IMR-90 (cell line): ENCODE measurements around the gene TBC1D22B. TPM values are rescaled to one million over a fixed set of nuclear protein-coding genes. Genes with fewer than 3 reads are reported as not detected.

Experiments
- ATAC-seq: fragments of 200-7000 bp; cut with Tn5 transposase; 2 replicates; pipeline ENCODE4 v1.9.1; 2020; ENCODE audit warnings: low read depth, mild to moderate bottlenecking, moderate library complexity
- BruUV-seq: library from RNA; stranded (reverse); fragments of 400-500 nt; replicated peaks from 2 replicates; lab custom pipeline; 2021; lab: Mats Ljungman, UMichigan
- CTCF ChIA-PET: fragments of 300-600 bp; formaldehyde crosslinking; extraction: SDS; loops from one replicate; lab custom pipeline; 2021; ENCODE audit warnings: antibody characterized with exemption; lab: Yijun Ruan, JAX
- POLR2A ChIA-PET: fragments of 300-600 bp; sonication (Branson Sonifier 250); formaldehyde crosslinking; loops from one replicate; lab custom pipeline; 2022; ENCODE audit warnings: antibody characterized with exemption; ENCODE audit not compliant: unreplicated experiment; lab: Charles Lee
- DNase-seq: peaks from one replicate; pipeline ENCODE4 v3.0.0; 2013
- H2AFZ ChIP-seq: replicated peaks from 2 replicates; pipeline ENCODE3; 2013; ENCODE audit warnings: low read length, mild to moderate bottlenecking; ENCODE audit not compliant: poor library complexity
- H2AK5ac ChIP-seq: 2 replicates; pipeline ENCODE4 v1.6.1; 2013; ENCODE audit warnings: low read depth, low read length, inconsistent platforms
- H2AK9ac ChIP-seq: replicated peaks from 2 replicates; pipeline ENCODE3; 2013; ENCODE audit warnings: mild to moderate bottlenecking, low read depth, low read length, moderate library complexity; ENCODE audit not compliant: poor library complexity
- H2BK120ac ChIP-seq: 2 replicates; pipeline ENCODE4 v1.6.1; 2013; ENCODE audit warnings: low read depth, low read length, inconsistent platforms
- H2BK15ac ChIP-seq: 3 replicates; pipeline ENCODE4 v1.6.1; 2013; ENCODE audit warnings: low read depth, low read length, inconsistent platforms
- H2BK20ac ChIP-seq: 2 replicates; pipeline ENCODE4 v1.6.1; 2013; ENCODE audit warnings: low read depth, mild to moderate bottlenecking, inconsistent platforms, low read length, moderate library complexity
- H2BK5ac ChIP-seq: 2 replicates; pipeline ENCODE4 v1.6.1; 2013; ENCODE audit warnings: mild to moderate bottlenecking, low read depth, low read length, inconsistent platforms; ENCODE audit not compliant: poor library complexity, severe bottlenecking
- H3K14ac ChIP-seq: replicated peaks from 2 replicates; pipeline ENCODE4 v1.6.1; 2013; ENCODE audit warnings: low read depth, low read length, inconsistent platforms
- H3K18ac ChIP-seq: 2 replicates; pipeline ENCODE4 v1.6.1; 2013; ENCODE audit warnings: low read depth, low read length, control low read depth
- H3K23ac ChIP-seq: 2 replicates; pipeline ENCODE4 v1.6.1; 2013; ENCODE audit warnings: low read depth, low read length, inconsistent platforms
- H3K27ac ChIP-seq: 2 replicates; pipeline ENCODE4 v1.5.1; 2013; ENCODE audit warnings: mild to moderate bottlenecking, control low read depth, low read length; ENCODE audit not compliant: insufficient read depth
- H3K27me3 ChIP-seq: 2 replicates; pipeline ENCODE4 v1.6.1; 2013; ENCODE audit warnings: low read length; ENCODE audit not compliant: control insufficient read depth, insufficient read depth
- H3K36me3 ChIP-seq: 2 replicates; pipeline ENCODE4 v1.6.1; 2013; ENCODE audit warnings: low read length, mixed read lengths; ENCODE audit not compliant: control insufficient read depth, insufficient read depth
- H3K4ac ChIP-seq: 2 replicates; pipeline ENCODE4 v1.6.1; 2013; ENCODE audit warnings: low read depth, low read length, inconsistent platforms
- H3K4me1 ChIP-seq: 2 replicates; pipeline ENCODE4 v1.6.1; 2013; ENCODE audit warnings: low read length, mixed read lengths; ENCODE audit not compliant: control insufficient read depth, insufficient read depth
- H3K4me2 ChIP-seq: 2 replicates; pipeline ENCODE4 v1.6.1; 2013; ENCODE audit warnings: low read depth, mild to moderate bottlenecking, control low read depth, low read length, moderate library complexity
- H3K4me3 ChIP-seq: 2 replicates; pipeline ENCODE4 v1.5.1; 2013; ENCODE audit warnings: low read depth, mild to moderate bottlenecking, control low read depth, low read length, moderate library complexity; ENCODE audit not compliant: insufficient read depth
- H3K56ac ChIP-seq: 2 replicates; pipeline ENCODE4 v1.6.1; 2013; ENCODE audit warnings: low read length, inconsistent platforms; ENCODE audit not compliant: insufficient read depth; ENCODE audit errors: extremely low read depth
- H3K79me1 ChIP-seq, 2 experiments: 2 replicates each; pipeline ENCODE4 v1.6.1; 2013; ENCODE audit warnings: low read length in 2 of 2, inconsistent platforms in 1 of 2, low read depth in 1 of 2
- H3K9ac ChIP-seq: 2 replicates; pipeline ENCODE4 v1.6.1; 2013; ENCODE audit warnings: low read depth, low read length, control low read depth
- H3K9me1 ChIP-seq: 2 replicates; pipeline ENCODE4 v1.6.1; 2013; ENCODE audit warnings: low read length, inconsistent platforms; ENCODE audit not compliant: insufficient read depth
- H3K9me3 ChIP-seq: 2 replicates; pipeline ENCODE4 v1.6.1; 2013; ENCODE audit warnings: low read length; ENCODE audit not compliant: control insufficient read depth, insufficient read depth
- H4K20me1 ChIP-seq: 2 replicates; pipeline ENCODE4 v1.6.1; 2013; ENCODE audit warnings: low read length, inconsistent platforms; ENCODE audit not compliant: insufficient read depth
- H4K5ac ChIP-seq: 2 replicates; pipeline ENCODE4 v1.6.1; 2013; ENCODE audit warnings: mild to moderate bottlenecking, low read depth, low read length, control low read depth
- H4K8ac ChIP-seq, 2 experiments: 2 replicates each; pipeline ENCODE4 v1.6.1; 2013; ENCODE audit warnings: low read depth in 2 of 2, low read length in 2 of 2, control low read depth in 1 of 2, inconsistent platforms in 1 of 2
- H4K91ac ChIP-seq: 2 replicates; pipeline ENCODE4 v1.6.1; 2013; ENCODE audit warnings: low read depth, low read length, inconsistent platforms; ENCODE audit not compliant: insufficient read depth
- BHLHE40 ChIP-seq: fragments of 150-350 bp; IDR thresholded peaks from 2 replicates; pipeline ENCODE4 v1.6.1; 2016; ENCODE audit warnings: mild to moderate bottlenecking, low read depth, low read length
- CEBPB ChIP-seq: IDR thresholded peaks from 2 replicates; pipeline ENCODE4 v1.6.1; 2012; ENCODE audit warnings: low read depth, low read length, improper control_type of control experiment
- CHD1 ChIP-seq: IDR thresholded peaks from 2 replicates; pipeline ENCODE4 v1.6.1; 2012; ENCODE audit warnings: low read depth, low read length, improper control_type of control experiment
- CTCF ChIP-seq: conservative IDR thresholded peaks from 2 replicates; pipeline ENCODE4 v1.5.1; 2012; ENCODE audit warnings: mild to moderate bottlenecking, low read depth, low read length, improper control_type of control experiment
- ELK1 ChIP-seq: fragments of 150-350 bp; IDR thresholded peaks from 2 replicates; pipeline ENCODE4 v1.6.1; 2016; ENCODE audit warnings: low read depth, mild to moderate bottlenecking, low read length, moderate library complexity, borderline replicate concordance
- FOS ChIP-seq: fragments of 150-350 bp; IDR thresholded peaks from 2 replicates; pipeline ENCODE4 v1.6.1; 2016; ENCODE audit warnings: low read depth, low read length
- MAFK ChIP-seq: IDR thresholded peaks from 2 replicates; pipeline ENCODE4 v1.6.1; 2012; ENCODE audit warnings: low read depth, low read length, improper control_type of control experiment
- MAZ ChIP-seq: IDR thresholded peaks from 2 replicates; pipeline ENCODE4 v1.6.1; 2012; ENCODE audit warnings: low read depth, mild to moderate bottlenecking, low read length, improper control_type of control experiment, moderate library complexity, borderline replicate concordance
- MXI1 ChIP-seq: IDR thresholded peaks from 2 replicates; pipeline ENCODE4 v1.6.1; 2012; ENCODE audit warnings: low read depth, mild to moderate bottlenecking, low read length, moderate library complexity, borderline replicate concordance
- NFE2L2 ChIP-seq: fragments of 150-350 bp; IDR thresholded peaks from 2 replicates; pipeline ENCODE4 v1.6.1; 2016; ENCODE audit warnings: low read depth, mild to moderate bottlenecking, low read length
- POLR2A ChIP-seq: IDR thresholded peaks from 2 replicates; pipeline ENCODE4 v1.6.1; 2012; ENCODE audit warnings: mild to moderate bottlenecking, low read depth, low read length
- RAD21 ChIP-seq: IDR thresholded peaks from 2 replicates; pipeline ENCODE4 v1.6.1; 2012; ENCODE audit warnings: low read length, improper control_type of control experiment
- RCOR1 ChIP-seq: IDR thresholded peaks from 2 replicates; pipeline ENCODE4 v1.6.1; 2012; ENCODE audit warnings: mild to moderate bottlenecking, low read length, improper control_type of control experiment; ENCODE audit not compliant: insufficient replicate concordance
- RFX5 ChIP-seq: IDR thresholded peaks from 2 replicates; pipeline ENCODE4 v1.8.0; 2012; ENCODE audit warnings: low read depth, mild to moderate bottlenecking, low read length, moderate library complexity
- SMC3 ChIP-seq: fragments of 150-350 bp; IDR thresholded peaks from 2 replicates; pipeline ENCODE4 v1.6.1; 2016; ENCODE audit warnings: low read depth, mild to moderate bottlenecking, antibody characterized with exemption, low read length, moderate library complexity
- USF2 ChIP-seq: fragments of 150-350 bp; IDR thresholded peaks from 2 replicates; pipeline ENCODE4 v1.6.1; 2017; ENCODE audit warnings: mild to moderate bottlenecking, antibody characterized with exemption, low read length, low read depth
- dilution Hi-C: fragments of 300-500 bp; cut with HindIII; formaldehyde crosslinking; loops from one replicate; pipeline ENCODE4 v1.14.3; 2018; ENCODE audit warnings: low sequenced_read_pairs; ENCODE audit not compliant: unreplicated experiment
- in situ Hi-C: fragments of 300-500 bp; cut with MboI; formaldehyde crosslinking; loops from 3 replicates; pipeline ENCODE4 v1.14.3; 2019; ENCODE audit warnings: low sequenced_read_pairs, inconsistent platforms, mixed read lengths
- intact Hi-C: fragments of 100-400 bp; cut with micrococcal nuclease; formaldehyde crosslinking; loops from 2 replicates; pipeline ENCODE4 v1.10.0; 2022
- polyA plus RNA-seq, 3 experiments: library from polyadenylated mRNA; depleted of rRNA; stranded (reverse); fragments of >200 nt; gene quantifications; 2 replicates each; pipeline ENCODE4 v1.2.3, GENCODE V29; 2012; ENCODE audit warnings: low replicate concordance in 1 of 3
- total RNA-seq: library from RNA; depleted of rRNA; stranded (reverse); fragments of >200 nt; gene quantifications from 2 replicates; pipeline ENCODE4 v1.2.3, GENCODE V29; 2012

TBC1D22B gene
- total and polyA plus RNA-seq, 2 of the 4 experiments (the other 2 are of a cell fraction): 6.6 to 7.5 TPM

GRCh38 chr6:37375376-37375775 lies 117.8 kb downstream of the TBC1D22B start:
- in situ Hi-C loops: no loop called here
- Histone ChIP-seq H3K4me1 (peaks cover 6% of the 10 kb centered on the region; the same call in 1 of the 2 replicates), H3K56ac (no peak overlapping the region), H3K9me1 (0 out of 2 replicates have a peak, but pooled peaks cover 5% of the 10 kb centered on the region), H4K20me1 (peaks cover 6% of the 10 kb centered on the region; the same call in 1 of the 2 replicates), H2AK5ac (no peak overlapping the region), H3K18ac (no peak overlapping the region), H3K4me3 (no peak overlapping the region), H3K9ac (no peak overlapping the region), H2AK9ac (no peak overlapping the region), H2AFZ (no peak overlapping the region), H3K23ac (no peak overlapping the region), H4K8ac (no peak overlapping the region), H3K9me3 (no peaks in the 10 kb centered on the region), H3K14ac (no peak overlapping the region), H3K4ac (no peak overlapping the region), H2BK15ac (no peak overlapping the region), H3K27ac (no peak overlapping the region), H4K5ac (no peak overlapping the region), H3K4me2 (no peak overlapping the region), H3K27me3 (no peaks in the 10 kb centered on the region), H2BK20ac (no peak overlapping the region), H4K91ac (no peak overlapping the region), H3K79me1 (peaks cover 25 to 28% of the 10 kb centered on the region in 2 experiments), H3K36me3 (peaks cover 26% of the 10 kb centered on the region), H2BK5ac (no peak overlapping the region), H2BK120ac (no peak overlapping the region)
- CTCF ChIA-PET: no interaction called here
- dilution Hi-C loops: no loop called here
- intact Hi-C loops: no loop called here
- no peak for ATAC-seq
- DNase-seq: no peak
- no peak for TF ChIP-seq ELK1
- no peak for TF ChIP-seq RAD21
- TF ChIP-seq USF2: no peak
- TF ChIP-seq RFX5: no peak
- no peak for TF ChIP-seq POLR2A
- TF ChIP-seq CEBPB: no peak
- TF ChIP-seq CTCF: no peak
- no peak for TF ChIP-seq SMC3
- TF ChIP-seq MXI1: no peak
- no peak for TF ChIP-seq FOS
- TF ChIP-seq MAFK: no peak
- no peak for TF ChIP-seq BHLHE40
- no peak for TF ChIP-seq NFE2L2
- TF ChIP-seq MAZ: no peak
- TF ChIP-seq RCOR1: no peak
- no peak for TF ChIP-seq CHD1
- BruUV-seq: no TSS peak
- POLR2A ChIA-PET: no interaction called here
